ENCODE results near the gene SPATA20.

SPATA20 gene

GRCh38 chr17:50547035-50547735 is at the start of gene SPATA20:
Gene SPATA20, plus strand, starts transcription at chr17:50547174. Its CDS starts 35 bp downstream, at chr17:50547209.
- DNase-seq: peak; percentile 92

DNA sequence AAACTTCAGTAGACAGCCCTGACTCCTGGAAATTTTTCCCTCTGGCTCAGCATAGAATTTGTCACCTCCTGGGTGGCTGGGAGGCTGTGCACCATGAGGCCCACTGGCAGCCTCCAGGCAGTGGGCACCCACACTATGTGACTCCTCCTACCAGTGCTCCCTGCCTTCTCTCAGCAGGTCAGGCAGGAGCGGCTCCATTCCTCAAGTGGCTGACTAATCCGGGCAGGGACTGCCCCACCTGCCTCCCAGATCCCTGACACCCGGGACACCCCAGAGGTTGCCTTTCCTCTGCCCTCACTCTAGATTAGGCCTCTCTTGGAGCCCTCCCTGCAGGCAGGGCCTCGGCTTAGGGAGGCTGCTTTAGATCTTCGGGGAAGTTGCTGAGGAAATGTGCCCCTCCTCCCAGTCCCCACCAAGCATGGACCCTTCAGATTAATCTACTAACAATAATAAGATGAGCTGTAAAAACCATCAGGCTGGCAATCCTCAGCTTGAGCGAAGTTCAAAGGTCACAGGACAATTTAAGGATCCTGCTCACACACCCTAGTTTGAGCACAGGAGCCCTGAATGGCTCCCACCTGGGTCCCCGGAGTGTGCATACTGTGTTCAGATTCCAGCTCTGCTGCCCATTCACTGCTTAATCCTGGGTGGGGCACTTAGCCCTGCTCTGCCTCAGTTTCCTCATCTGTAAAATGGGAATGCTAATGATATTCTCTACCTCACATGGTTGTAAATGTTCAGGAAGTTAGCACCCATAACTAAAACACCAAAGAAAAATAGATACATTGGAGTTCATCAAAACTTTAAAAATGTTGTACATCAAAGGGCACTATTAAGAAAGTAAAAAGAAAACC is 48.7 kb upstream of the SPATA20 start:
- no peak for DNase-seq

- no peak for DNase-seq
These were observed 47.7 kb upstream of the SPATA20 start for GRCh38 chr17:50499270-50499669.

DNA sequence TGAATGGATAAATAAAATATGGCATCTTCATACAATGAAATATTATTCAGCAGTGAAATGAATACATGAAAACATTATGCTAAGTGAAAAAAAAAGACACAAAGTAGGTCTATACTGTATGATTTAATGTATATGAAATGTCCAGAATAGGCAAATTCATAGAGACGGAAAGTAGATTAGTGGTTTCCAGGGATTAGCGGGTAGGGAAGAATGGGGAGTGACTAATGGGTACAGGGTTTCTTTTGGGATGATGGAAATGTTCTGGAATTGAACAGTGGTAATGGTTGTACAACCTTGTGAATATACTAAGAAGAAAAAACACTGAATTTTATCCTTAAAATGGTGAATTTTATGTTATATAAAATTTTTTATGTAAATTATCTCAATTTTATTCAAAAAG is 47.3 kb upstream of the SPATA20 start:
- no peak for DNase-seq

DNA sequence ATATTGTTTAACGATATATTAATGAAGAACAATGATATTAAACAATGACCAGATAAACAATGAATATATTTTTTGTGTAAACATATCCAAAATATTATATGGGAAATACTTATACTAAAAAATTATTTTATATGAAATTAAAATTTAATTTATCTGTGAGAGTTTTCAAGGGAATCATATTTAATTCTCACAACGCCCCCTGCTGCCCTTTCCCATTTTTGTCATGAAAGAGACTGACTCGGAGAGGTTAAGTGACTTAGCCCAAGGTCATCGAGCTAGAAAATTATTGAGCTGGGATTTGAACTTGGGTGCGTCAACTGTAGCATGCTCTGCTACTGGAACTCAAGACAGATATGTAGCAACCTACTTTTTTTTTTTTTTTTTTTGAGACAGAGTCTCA is 45.9 kb upstream of the SPATA20 start:
- peak; percentile 57 for DNase-seq

DNA sequence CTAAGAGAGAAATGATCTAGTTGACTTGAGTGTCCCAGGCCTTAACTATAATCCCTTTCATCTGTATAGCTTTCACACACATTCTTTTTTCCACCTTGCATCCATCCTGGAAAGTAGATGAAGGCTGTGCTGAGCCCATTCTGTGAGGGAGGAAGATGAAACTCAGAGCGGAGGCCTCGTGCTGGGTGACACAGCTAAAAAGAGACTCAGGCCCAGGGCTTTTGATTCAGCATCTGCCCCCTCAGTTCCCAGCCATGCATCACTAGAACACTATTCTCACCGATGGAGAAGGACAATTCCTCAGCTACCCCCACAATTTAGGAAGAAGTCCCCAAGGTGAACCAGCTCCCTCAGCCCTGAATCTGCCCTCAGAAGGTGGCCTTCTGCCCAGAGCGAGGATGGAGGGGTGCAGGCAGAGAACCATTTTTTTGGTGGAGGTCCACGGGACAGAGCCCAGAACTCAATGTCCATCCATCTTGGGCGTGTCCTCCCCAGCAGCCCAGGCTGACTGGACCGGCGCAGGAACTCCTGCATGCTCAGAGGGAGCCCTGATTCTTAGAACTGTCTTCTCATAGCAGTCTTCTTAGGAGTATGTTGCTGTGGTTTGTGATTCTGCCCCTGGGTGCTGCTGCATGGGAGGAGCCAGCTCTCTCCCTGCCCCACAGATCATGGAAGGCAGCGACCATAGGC is 44.5 kb upstream of the SPATA20 start:
- no peak for DNase-seq

GRCh38 chr17:50505591-50506130 is 41.3 kb upstream of the SPATA20 start:
- no peak for DNase-seq

DNA sequence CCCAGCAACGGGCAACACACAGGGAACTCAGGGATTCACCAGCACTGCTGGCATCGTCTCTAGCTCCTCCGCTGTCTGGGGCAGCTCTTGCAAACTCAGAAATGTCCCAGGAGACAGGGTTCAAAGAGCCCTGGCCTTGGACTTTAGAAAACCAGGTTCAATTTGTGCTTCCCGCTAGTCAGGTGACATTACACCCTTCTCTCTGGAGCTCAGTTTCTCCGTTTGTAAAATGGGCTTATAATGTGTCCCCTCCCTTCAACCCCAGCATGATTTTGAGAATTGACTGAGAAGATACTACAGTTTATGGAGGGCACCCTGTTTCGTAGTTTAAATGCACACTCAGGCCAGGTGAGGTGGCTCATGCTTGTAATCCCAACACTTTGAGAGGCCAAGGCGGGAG is 40.7 kb upstream of the SPATA20 start:
- DNase-seq: no peak

GRCh38 chr17:50507871-50508572 is 39.0 kb upstream of the SPATA20 start, which contains the start of gene MYCBPAP:
Gene MYCBPAP, plus strand, starts transcription at chr17:50508439. Its CDS starts 236 bp downstream, at chr17:50508675.
- peak; percentile 82 for DNase-seq

DNA sequence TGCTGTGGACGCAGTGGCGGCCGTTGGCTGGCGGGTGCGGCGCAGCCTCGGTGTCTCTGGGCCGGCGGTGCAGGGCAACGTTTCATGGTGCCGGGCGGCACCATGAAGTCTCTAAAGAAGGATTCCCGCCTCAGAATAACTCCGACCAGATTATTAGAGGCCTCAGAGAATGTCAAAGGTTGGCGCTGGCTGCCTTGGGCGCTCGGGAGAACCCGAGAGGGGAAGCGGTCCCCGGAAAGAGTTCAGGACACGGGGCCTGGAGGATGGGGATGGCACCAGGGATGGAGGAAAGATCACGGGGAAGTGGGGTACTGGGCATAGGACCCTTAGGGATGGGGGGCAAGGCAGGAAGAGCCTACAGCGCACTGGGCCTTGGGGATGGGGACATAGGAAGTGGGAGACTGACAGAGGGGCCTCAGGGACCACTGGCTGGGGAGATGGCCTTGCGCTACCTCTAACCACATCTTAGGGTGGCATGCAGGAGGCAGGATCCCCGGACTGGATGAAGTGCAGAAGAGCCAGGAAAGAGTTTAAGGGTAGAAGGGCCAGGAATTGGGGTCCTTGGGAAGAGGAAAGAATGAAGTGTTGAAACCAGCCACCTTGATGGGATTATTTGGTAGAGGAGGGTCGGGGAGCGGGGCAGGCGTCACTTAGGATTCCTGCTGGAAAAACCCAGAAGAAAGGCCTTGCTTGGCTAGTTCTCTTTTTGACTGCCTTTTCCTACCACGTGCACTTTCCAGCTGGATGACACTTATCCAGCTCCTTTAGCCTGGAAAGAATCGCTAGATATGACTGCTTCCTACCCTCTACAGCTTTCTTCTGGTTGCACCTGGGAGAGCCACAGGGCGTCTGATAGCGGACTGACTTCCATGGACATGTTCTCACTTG is 38.2 kb upstream of the SPATA20 start:
- DNase-seq: no peak

GRCh38 chr17:50511058-50511457 is 35.9 kb upstream of the SPATA20 start:
- DNase-seq: peak; percentile 49

DNA sequence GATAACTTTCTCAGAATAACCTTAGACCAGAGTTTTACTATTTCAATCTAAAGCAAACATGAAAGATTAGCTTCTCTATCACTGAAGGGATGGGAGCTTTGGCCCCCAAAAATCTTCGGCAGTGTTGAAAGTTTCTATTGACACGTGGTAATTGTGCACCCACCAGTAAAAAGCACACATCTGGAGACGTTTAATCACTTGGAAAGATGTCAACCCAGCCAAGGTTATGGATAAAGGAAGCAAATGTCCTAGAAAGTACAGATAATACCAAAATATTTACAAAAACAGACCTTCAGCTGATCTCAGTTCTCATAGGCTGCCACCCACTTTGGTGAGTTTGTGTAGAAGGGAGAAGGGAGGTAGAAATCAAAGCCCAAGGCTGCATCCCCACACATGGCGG is 33.5 kb upstream of the SPATA20 start:
- DNase-seq: no peak

- DNase-seq: no peak
These were observed 32.6 kb upstream of the SPATA20 start for GRCh38 chr17:50514388-50514787.

DNA sequence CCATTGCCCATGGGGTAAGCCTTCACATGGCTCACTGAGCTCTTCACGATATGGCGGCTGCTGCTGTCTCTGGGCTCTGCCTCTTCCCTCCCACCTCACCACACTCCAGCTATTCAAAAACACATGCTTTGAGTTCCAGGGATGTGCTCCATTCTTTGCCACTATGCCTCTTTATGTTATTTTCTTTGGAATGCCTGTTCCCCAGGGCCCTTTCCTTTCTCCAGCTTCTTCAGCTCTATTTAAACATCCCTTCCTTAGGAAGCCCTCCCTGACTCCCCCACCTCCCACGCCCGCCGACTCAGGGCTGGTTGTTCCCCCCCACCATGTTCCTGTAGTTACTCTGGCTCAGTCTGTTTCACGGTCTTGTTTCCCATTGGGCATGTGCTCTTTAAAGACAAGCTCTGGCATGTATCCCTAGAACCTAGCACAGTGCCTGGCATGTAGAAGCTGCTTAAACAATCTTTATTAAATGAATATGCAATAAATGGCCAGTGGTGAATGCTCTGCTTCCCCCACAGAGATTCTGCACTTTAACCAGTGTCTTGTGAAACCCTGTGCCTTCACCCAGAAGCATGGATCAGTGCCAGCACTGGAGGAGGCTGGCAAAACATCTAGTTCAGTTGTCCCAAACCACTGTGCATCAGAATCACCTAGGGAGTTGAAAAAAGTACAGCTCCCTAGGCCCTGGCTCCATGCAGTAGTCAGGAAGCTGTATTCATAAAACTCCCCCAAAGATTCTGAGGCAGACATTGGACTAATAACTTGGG is 31.9 kb upstream of the SPATA20 start:
- DNase-seq: no peak

DNA sequence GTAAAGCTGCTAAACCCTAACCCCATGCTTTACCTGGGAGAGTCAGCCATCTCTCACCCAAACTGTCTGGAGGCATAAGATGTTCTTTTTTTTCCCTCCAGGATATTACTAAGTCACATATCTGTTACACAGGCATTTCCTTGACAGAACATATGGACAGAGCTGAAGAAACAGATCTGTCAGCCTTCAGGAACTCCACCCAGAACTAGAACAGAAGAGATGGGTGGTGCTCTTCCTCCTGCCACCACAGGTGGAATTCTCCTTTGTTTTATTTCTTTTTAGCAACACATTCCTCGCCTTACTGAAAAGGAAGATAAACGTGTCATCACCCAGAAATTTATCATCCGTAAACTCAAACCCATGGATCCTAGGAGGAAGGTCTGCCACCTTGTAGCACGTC is 30.0 kb upstream of the SPATA20 start:
- no peak for DNase-seq

- no peak for DNase-seq
These were observed 29.2 kb upstream of the SPATA20 start for GRCh38 chr17:50517504-50518383.

DNA sequence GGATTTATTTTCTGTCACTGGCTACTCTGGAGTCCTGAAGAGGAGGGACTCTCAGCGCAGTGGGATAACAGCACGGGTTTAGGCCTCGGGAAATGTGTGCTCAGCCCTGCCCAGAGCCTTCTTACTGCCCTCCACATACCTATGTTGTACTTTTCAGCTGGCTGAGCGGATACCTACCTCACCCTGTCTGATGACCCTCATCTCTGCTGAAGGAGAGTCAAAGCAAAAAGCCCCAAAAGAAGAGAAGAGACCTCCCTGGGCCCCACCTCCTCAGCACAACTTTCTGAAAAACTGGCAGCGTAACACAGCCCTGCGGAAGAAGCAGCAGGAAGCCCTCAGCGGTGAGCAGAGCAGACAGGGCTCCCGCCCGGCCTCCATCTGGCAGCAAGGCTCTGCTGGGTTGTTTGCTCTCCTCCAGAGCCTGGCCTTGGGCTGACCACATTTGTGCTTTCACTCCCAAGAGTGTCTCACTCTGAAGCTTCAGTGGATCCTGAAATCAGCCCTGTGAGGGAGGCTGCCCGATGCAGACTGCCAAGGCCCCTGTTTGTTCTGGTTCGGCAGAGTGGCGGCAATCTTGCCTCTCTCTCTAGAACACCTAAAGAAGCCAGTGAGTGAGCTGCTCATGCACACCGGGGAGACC is 28.5 kb upstream of the SPATA20 start:
- DNase-seq: no peak

GRCh38 chr17:50519141-50519834 is 27.7 kb upstream of the SPATA20 start:
- no peak for DNase-seq
